Heart left ventricle (tissue), 13 donors: ENCODE results near the gene FBF1.

Source experiments
- CTCF ChIP-seq, 12 donors: fragments of 200-600 bp; sonication (generic) in 4 of 12; IDR thresholded peaks; one replicate each; pipeline versions ENCODE4 v1.5.0 to v1.8.0; 2018 to 2022; ENCODE audit warnings: antibody characterized with exemption in 12 of 12, mild to moderate bottlenecking in 5 of 12
- POLR2A ChIP-seq, 2 donors: fragments of 450-650 bp; IDR thresholded peaks; one replicate each; pipeline ENCODE4 v1.6.1; 2017; ENCODE audit warnings: antibody characterized with exemption in 2 of 2, mild to moderate bottlenecking in 2 of 2, moderate library complexity in 2 of 2
- donor health status: ischemic (EF 13 %, LVEDD 7.1; RV severe dilation, severe dysfunction).
- donor health status: DM: no; HTN: yes; CAD: no.
- donor health status: DM: no; HTN: no; CAD: no.
- donor health status: ischemic (EF 25% LVEDD 6.9; RV normal size, moderate dysfunction).
- donor health status: ischemic (EF 25% LVEDD 5.7; RV mildly dilated, moderate dysfunction).
- donor health status: ischemic (EF 35%, LVEDD 5.7; RV mildly dilated, moderate dysfunction).
- donor health status: nonischemic (EF 11% LVEDD 7.7; RV severe dilation, severe dysfunction).
- donor health status: DM: yes; HTN: yes; CAD: no.
- donor health status: PGD.
- donor health status: ischemic (EF 29% LVEDD 5.4; RV normal size, mild dysfunction).
- donor health status: nonischemic (EF 23%, LVEDD 6.1; RV moderate dilation, normal function).

DNA sequence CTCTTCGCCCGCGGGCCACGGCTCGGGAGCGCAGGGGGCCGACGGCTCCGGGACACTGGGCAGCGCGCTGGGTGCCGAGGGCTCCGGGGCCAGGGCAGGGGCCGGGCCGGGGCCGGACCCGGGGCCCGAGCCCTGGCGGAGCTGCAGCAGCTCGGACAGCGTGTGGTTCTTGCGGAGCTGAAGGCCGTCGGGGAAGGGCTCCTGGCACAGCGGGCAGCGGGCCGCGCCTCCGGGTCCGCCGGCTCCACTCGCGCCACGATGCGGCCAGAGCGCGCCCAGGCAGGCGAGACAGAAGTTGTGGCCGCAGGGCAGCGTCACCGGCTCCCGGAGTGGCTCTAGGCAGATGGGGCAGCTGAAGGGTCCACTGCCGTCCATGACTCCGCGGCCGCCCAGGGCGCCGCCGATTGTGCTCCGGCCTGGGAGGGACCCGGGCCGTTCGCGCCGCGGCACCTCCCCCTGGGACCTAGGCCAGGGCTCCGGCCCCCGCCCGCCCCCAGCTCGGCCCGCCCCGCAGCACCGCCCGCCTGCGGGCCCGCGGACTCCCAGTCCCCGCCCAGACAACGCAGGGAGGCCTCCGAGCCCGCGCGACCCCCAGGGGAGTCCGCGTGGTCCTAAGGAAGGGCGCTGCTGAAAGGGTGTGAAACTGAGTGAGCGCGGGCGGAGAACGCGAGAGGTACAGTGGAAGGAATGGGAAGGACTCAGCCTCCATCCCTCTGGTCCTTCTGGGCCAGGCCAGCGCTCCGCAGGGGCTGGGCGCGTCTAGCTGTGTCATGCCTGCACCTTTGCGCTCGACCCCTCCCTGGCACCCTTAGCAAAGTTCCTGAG lies 62.5 kb downstream of the FBF1 start, which contains the start of gene TRIM47:
- TF ChIP-seq CTCF (IDR thresholded peaks at IDR 0.05) (peak in 2 of 12 donors; percentile 11 to 34), POLR2A (IDR thresholded peaks at IDR 0.05) (peak in 1 of 2 donors; percentile 93)
